Measurements from ENCODE around the gene KCNJ10.
"Not testable (repeated sequence)": the region's sequence is repeated elsewhere in the genome, so short reads cannot be mapped to it uniquely, and the experiment has no call there.

KCNJ10 gene

GRCh38 chr1:160053548-160054365, 16.2 kb downstream of the KCNJ10 start:
- peaks cover 4% of the 10 kb centered on the region; the same call in 1 of the 2 replicates for H3K27me3 ChIP-seq (ENCODE audit: insufficient read depth, low read length)
- H3K27ac ChIP-seq (ENCODE audit: low read depth, low read length) = no peak overlapping the region
- H3K36me3 ChIP-seq (ENCODE audit: insufficient read depth, low read length) = no peaks in the 10 kb centered on the region
- no peaks in the 10 kb centered on the region for H3K9me3 ChIP-seq (ENCODE audit: insufficient read depth, low read depth, low read length)
- H3K4me1 ChIP-seq (ENCODE audit: insufficient read depth, low read length) = peaks cover 6% of the 10 kb centered on the region
- H3K9ac ChIP-seq (ENCODE audit: low read depth, low read length) = no peak overlapping the region
- WGBS = 81% methylated on average over 7 of the region's 7 CpGs
- no peak overlapping the region for H3K4me3 ChIP-seq (ENCODE audit: low read length)

GRCh38 chr1:160052936-160053335, 17.0 kb downstream of the KCNJ10 start:
- Histone ChIP-seq H3K9ac (ENCODE audit: low read depth, low read length) (no peak overlapping the region), H3K27ac (ENCODE audit: low read depth, low read length) (no peak overlapping the region), H3K4me3 (ENCODE audit: low read length) (no peak overlapping the region), H3K36me3 (ENCODE audit: insufficient read depth, low read length) (no peaks in the 10 kb centered on the region), H3K9me3 (ENCODE audit: insufficient read depth, low read depth, low read length) (no peaks in the 10 kb centered on the region), H3K4me1 (ENCODE audit: insufficient read depth, low read length) (peaks cover 15% of the 10 kb centered on the region), H3K27me3 (ENCODE audit: insufficient read depth, low read length) (peaks cover 4% of the 10 kb centered on the region)
- 83% methylated on average over 6 of the region's 6 CpGs for WGBS

- H3K4me3 ChIP-seq (ENCODE audit: low read length) = no peak overlapping the region
- H3K36me3 ChIP-seq (ENCODE audit: insufficient read depth, low read length) = no peaks in the 10 kb centered on the region
- H3K9me3 ChIP-seq (ENCODE audit: insufficient read depth, low read depth, low read length) = no peaks in the 10 kb centered on the region
- peaks cover 14% of the 10 kb centered on the region for H3K27me3 ChIP-seq (ENCODE audit: insufficient read depth, low read length)
- no peak overlapping the region for H3K9ac ChIP-seq (ENCODE audit: low read depth, low read length)
- no peak overlapping the region for H3K27ac ChIP-seq (ENCODE audit: low read depth, low read length)
- peaks cover 28% of the 10 kb centered on the region for H3K4me1 ChIP-seq (ENCODE audit: insufficient read depth, low read length)
- WGBS = 96% methylated on average over 1 of the region's 1 CpG
Observed at GRCh38 chr1:160050619-160051018, 19.3 kb downstream of the KCNJ10 start.

GRCh38 chr1:160050182-160050581, 19.8 kb downstream of the KCNJ10 start:
- H3K4me3 ChIP-seq (ENCODE audit: low read length); H3K27ac ChIP-seq (ENCODE audit: low read depth, low read length); H3K9ac ChIP-seq (ENCODE audit: low read depth, low read length); H3K9me3 ChIP-seq (ENCODE audit: insufficient read depth, low read depth, low read length); H3K36me3 ChIP-seq (ENCODE audit: insufficient read depth, low read length): not testable (repeated sequence)
- peaks cover 28% of the 10 kb centered on the region for H3K4me1 ChIP-seq (ENCODE audit: insufficient read depth, low read length)
- peaks cover 16% of the 10 kb centered on the region for H3K27me3 ChIP-seq (ENCODE audit: insufficient read depth, low read length)
- WGBS = 86% methylated on average over 2 of the region's 2 CpGs

- 85% methylated on average over 3 of the region's 3 CpGs for WGBS
- H3K27ac ChIP-seq (ENCODE audit: low read depth, low read length) = no peak overlapping the region
- no peak overlapping the region for H3K4me3 ChIP-seq (ENCODE audit: low read length)
- H3K27me3 ChIP-seq (ENCODE audit: insufficient read depth, low read length) = peaks cover 13% of the 10 kb centered on the region
- H3K9me3 ChIP-seq (ENCODE audit: insufficient read depth, low read depth, low read length) = no peaks in the 10 kb centered on the region
- H3K4me1 ChIP-seq (ENCODE audit: insufficient read depth, low read length) = peaks cover 28% of the 10 kb centered on the region
- no peak overlapping the region for H3K9ac ChIP-seq (ENCODE audit: low read depth, low read length)
- no peaks in the 10 kb centered on the region for H3K36me3 ChIP-seq (ENCODE audit: insufficient read depth, low read length)
Observed at GRCh38 chr1:160049101-160049500, 20.9 kb downstream of the KCNJ10 start.

- H3K27ac ChIP-seq (ENCODE audit: low read depth, low read length) = no peak overlapping the region
- H3K4me1 ChIP-seq (ENCODE audit: insufficient read depth, low read length) = peaks cover 28% of the 10 kb centered on the region
- no peak overlapping the region for H3K4me3 ChIP-seq (ENCODE audit: low read length)
- H3K9ac ChIP-seq (ENCODE audit: low read depth, low read length) = no peak overlapping the region
- H3K9me3 ChIP-seq (ENCODE audit: insufficient read depth, low read depth, low read length) = no peaks in the 10 kb centered on the region
- H3K36me3 ChIP-seq (ENCODE audit: insufficient read depth, low read length) = no peaks in the 10 kb centered on the region
- H3K27me3 ChIP-seq (ENCODE audit: insufficient read depth, low read length) = peaks cover 12% of the 10 kb centered on the region; the same call in 1 of the 2 replicates
Observed at GRCh38 chr1:160048335-160048734, 21.6 kb downstream of the KCNJ10 start.

- no peak overlapping the region for H3K27ac ChIP-seq (ENCODE audit: low read depth, low read length)
- 81% methylated on average over 9 of the region's 9 CpGs for WGBS
- H3K9me3 ChIP-seq (ENCODE audit: insufficient read depth, low read depth, low read length) = no peaks in the 10 kb centered on the region
- no peak overlapping the region for H3K9ac ChIP-seq (ENCODE audit: low read depth, low read length)
- H3K27me3 ChIP-seq (ENCODE audit: insufficient read depth, low read length) = peaks cover 12% of the 10 kb centered on the region; the same call in 1 of the 2 replicates
- H3K4me3 ChIP-seq (ENCODE audit: low read length) = no peak overlapping the region
- H3K36me3 ChIP-seq (ENCODE audit: insufficient read depth, low read length) = no peaks in the 10 kb centered on the region
- peaks cover 28% of the 10 kb centered on the region for H3K4me1 ChIP-seq (ENCODE audit: insufficient read depth, low read length)
Observed at GRCh38 chr1:160047111-160047991, 22.6 kb downstream of the KCNJ10 start.

- Histone ChIP-seq H3K9me3 (ENCODE audit: insufficient read depth, low read depth, low read length) (no peaks in the 10 kb centered on the region), H3K4me1 (ENCODE audit: insufficient read depth, low read length) (peaks cover 28% of the 10 kb centered on the region), H3K27ac (ENCODE audit: low read depth, low read length) (no peak overlapping the region), H3K4me3 (ENCODE audit: low read length) (peak overlapping the region; percentile 20; the same call in 1 of the 2 replicates), H3K27me3 (ENCODE audit: insufficient read depth, low read length) (peaks cover 12% of the 10 kb centered on the region; the same call in 1 of the 2 replicates), H3K36me3 (ENCODE audit: insufficient read depth, low read length) (no peaks in the 10 kb centered on the region), H3K9ac (ENCODE audit: low read depth, low read length) (no peak overlapping the region)
- 14% methylated on average over 11 of the region's 11 CpGs for WGBS
Observed at GRCh38 chr1:160046494-160047110, 23.4 kb downstream of the KCNJ10 start.

- no peaks in the 10 kb centered on the region for H3K36me3 ChIP-seq (ENCODE audit: insufficient read depth, low read length)
- no peak overlapping the region for H3K4me3 ChIP-seq (ENCODE audit: low read length)
- H3K27me3 ChIP-seq (ENCODE audit: insufficient read depth, low read length) = peaks cover 12% of the 10 kb centered on the region; the same call in 1 of the 2 replicates
- H3K27ac ChIP-seq (ENCODE audit: low read depth, low read length) = no peak overlapping the region
- WGBS = 85% methylated on average over 2 of the region's 2 CpGs
- H3K4me1 ChIP-seq (ENCODE audit: insufficient read depth, low read length) = peaks cover 28% of the 10 kb centered on the region
- no peaks in the 10 kb centered on the region for H3K9me3 ChIP-seq (ENCODE audit: insufficient read depth, low read depth, low read length)
- H3K9ac ChIP-seq (ENCODE audit: low read depth, low read length) = no peak overlapping the region
Observed at GRCh38 chr1:160045653-160046052, 24.3 kb downstream of the KCNJ10 start.

GRCh38 chr1:160043543-160043942, 26.4 kb downstream of the KCNJ10 start:
- Histone ChIP-seq H3K27ac (ENCODE audit: low read depth, low read length) (no peak overlapping the region), H3K27me3 (ENCODE audit: insufficient read depth, low read length) (peaks cover 15% of the 10 kb centered on the region; the same call in 1 of the 2 replicates), H3K9me3 (ENCODE audit: insufficient read depth, low read depth, low read length) (no peaks in the 10 kb centered on the region), H3K36me3 (ENCODE audit: insufficient read depth, low read length) (no peaks in the 10 kb centered on the region), H3K4me3 (ENCODE audit: low read length) (no peak overlapping the region), H3K4me1 (ENCODE audit: insufficient read depth, low read length) (peaks cover 20% of the 10 kb centered on the region), H3K9ac (ENCODE audit: low read depth, low read length) (no peak overlapping the region)

GRCh38 chr1:160040476-160040875, 29.5 kb downstream of the KCNJ10 start:
- peaks cover 11% of the 10 kb centered on the region; the same call in 1 of the 2 replicates for H3K27me3 ChIP-seq (ENCODE audit: insufficient read depth, low read length)
- WGBS = 84% methylated on average over 1 of the region's 1 CpG
- H3K4me1 ChIP-seq (ENCODE audit: insufficient read depth, low read length) = no peaks in the 10 kb centered on the region
- H3K27ac ChIP-seq (ENCODE audit: low read depth, low read length) = no peak overlapping the region
- H3K36me3 ChIP-seq (ENCODE audit: insufficient read depth, low read length) = no peaks in the 10 kb centered on the region
- H3K4me3 ChIP-seq (ENCODE audit: low read length) = no peak overlapping the region
- no peak overlapping the region for H3K9ac ChIP-seq (ENCODE audit: low read depth, low read length)
- H3K9me3 ChIP-seq (ENCODE audit: insufficient read depth, low read depth, low read length) = no peaks in the 10 kb centered on the region

Data from HUES64 (cell line).